GM18951 (cell line): ENCODE data around the gene DOCK4.
"Not testable (repeated sequence)": the region's sequence is repeated elsewhere in the genome, so short reads cannot be mapped to it uniquely, and the experiment has no call there.

Experiments used
- POLR2A ChIP-seq: IDR thresholded peaks from 4 replicates; pipeline ENCODE4 v1.6.1; 2011; ENCODE audit warnings: mild to moderate bottlenecking; ENCODE audit not compliant: insufficient read length, insufficient read depth; ENCODE audit errors: extremely low read depth
- in situ Hi-C: fragments of 300-500 bp; cut with MboI; formaldehyde crosslinking; loops from one replicate; pipeline ENCODE4 v1.12.0; 2022; ENCODE audit warnings: low sequenced_read_pairs, mixed read lengths, inconsistent platforms; ENCODE audit not compliant: unreplicated experiment

Gene DOCK4, protein sequence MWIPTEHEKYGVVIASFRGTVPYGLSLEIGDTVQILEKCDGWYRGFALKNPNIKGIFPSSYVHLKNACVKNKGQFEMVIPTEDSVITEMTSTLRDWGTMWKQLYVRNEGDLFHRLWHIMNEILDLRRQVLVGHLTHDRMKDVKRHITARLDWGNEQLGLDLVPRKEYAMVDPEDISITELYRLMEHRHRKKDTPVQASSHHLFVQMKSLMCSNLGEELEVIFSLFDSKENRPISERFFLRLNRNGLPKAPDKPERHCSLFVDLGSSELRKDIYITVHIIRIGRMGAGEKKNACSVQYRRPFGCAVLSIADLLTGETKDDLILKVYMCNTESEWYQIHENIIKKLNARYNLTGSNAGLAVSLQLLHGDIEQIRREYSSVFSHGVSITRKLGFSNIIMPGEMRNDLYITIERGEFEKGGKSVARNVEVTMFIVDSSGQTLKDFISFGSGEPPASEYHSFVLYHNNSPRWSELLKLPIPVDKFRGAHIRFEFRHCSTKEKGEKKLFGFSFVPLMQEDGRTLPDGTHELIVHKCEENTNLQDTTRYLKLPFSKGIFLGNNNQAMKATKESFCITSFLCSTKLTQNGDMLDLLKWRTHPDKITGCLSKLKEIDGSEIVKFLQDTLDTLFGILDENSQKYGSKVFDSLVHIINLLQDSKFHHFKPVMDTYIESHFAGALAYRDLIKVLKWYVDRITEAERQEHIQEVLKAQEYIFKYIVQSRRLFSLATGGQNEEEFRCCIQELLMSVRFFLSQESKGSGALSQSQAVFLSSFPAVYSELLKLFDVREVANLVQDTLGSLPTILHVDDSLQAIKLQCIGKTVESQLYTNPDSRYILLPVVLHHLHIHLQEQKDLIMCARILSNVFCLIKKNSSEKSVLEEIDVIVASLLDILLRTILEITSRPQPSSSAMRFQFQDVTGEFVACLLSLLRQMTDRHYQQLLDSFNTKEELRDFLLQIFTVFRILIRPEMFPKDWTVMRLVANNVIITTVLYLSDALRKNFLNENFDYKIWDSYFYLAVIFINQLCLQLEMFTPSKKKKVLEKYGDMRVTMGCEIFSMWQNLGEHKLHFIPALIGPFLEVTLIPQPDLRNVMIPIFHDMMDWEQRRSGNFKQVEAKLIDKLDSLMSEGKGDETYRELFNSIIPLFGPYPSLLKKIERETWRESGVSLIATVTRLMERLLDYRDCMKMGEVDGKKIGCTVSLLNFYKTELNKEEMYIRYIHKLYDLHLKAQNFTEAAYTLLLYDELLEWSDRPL (N-terminal part only)

DNA sequence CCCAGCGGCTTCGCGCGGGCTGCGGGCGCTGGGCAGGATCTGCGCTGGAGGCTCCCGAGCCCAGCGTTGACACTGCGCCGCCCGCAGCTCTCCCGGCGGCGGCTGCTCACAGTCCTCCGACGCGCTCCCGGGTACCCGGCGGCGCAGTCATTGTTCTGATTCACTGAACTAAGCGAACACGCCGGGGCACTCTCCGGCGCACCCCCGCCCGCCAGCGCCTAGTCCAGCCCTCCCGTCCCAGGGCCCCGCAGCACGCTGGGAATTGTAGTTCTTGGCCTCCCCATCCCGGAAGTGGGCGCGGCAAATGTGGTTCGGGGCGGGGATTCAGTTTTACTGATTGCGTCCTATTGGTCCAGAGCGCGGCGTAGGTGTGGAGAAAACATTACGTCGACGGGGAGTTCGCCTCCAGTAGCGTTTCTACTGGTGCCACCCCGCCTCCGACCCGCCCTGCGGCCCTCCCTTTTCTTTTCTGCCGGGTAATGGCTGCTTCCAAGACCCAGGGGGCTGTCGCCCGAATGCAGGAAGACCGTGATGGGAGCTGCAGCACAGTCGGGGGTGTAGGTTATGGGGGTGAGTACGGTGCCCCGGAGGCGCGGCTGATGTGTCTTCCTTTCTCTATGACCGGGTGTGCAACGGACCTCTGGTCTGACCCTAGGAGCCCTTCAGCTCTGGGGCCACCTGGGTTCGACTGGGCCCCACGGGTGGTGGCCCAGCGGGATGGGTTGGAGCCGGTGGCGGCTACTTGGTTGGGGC lies at the start of gene DOCK4, which contains the start of gene ZNF277:
Gene DOCK4, minus strand, starts transcription at position 162 of the 753 bp plus-strand sequence. CDS start 261 bp downstream, outside the sequence.
Gene ZNF277, plus strand, starts transcription at position 458 of the 753 bp plus-strand sequence. Its CDS starts 22 bp downstream, at position 480.
- in situ Hi-C loops = no loop called here
- peak; percentile 55 for TF ChIP-seq POLR2A

DNA sequence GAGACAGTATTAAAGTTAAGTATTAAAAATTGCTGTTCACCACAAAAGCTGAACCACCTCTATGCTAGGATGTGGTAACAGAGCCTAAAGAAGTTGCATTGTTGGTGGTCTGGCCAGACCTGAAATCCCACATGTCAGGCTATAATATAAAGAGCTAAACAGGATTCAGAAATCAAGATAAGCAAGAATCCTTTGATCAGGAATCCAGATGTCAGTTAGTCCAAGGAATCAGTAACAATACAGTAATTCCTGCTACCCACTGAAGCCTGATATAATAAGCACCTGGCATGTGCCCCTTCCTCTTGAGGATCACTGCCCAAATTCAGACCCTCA lies 49.2 kb upstream of the DOCK4 start:
- in situ Hi-C loops = no loop called here
- no peak for TF ChIP-seq POLR2A

DNA sequence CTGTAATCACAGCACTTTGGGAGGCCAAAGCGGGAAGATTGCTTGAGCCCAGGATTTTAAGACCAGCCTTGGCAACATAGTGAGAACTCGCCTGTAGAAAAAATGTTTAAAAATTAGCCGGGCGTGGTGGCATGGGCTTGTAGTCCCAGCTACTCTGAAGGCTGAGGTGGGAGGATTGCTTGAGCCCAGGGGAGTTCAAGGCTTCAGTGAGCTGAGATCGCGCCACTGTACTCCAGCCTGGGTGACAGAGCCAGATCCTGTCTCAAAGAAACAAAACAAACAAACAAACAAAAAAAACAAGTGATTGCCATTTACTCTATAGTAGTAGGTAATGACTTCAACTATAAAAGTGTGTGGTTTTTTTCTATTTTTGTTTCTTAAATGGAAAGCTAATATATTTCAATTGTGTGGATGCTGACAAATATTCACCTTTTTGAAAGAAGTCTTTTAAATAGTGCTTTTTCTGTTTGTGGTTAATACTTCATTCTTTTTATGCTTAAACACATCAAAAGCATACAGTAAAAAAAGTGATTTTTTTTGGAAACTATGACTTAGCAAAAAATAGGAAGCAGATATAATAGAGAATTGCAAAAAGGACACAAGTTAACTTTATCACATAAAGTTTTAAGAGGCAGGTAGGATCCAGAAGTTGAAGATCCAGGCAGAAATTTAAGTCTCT lies 48.6 kb upstream of the DOCK4 start:
- in situ Hi-C loops = no loop called here
- no peak for TF ChIP-seq POLR2A

DNA sequence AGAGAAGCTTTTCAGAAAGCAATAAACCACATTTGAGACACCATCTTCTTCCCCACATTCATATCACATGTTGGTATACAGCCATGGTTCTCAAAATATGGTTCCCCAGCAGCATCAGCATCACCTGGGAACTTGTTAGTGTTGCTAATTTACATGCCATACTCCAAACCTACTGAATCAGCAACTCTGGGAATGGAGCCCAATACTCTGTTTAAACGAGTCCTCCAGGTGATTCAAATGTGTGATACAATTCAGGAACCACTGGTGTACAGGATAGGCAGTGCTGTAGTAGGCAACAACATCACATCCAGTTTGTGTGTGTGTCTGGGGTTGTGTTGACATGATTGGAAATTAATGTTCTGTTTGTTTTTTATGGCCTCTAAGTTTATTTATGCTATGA lies 48.0 kb upstream of the DOCK4 start:
- in situ Hi-C loops = no loop called here
- no peak for TF ChIP-seq POLR2A

DNA sequence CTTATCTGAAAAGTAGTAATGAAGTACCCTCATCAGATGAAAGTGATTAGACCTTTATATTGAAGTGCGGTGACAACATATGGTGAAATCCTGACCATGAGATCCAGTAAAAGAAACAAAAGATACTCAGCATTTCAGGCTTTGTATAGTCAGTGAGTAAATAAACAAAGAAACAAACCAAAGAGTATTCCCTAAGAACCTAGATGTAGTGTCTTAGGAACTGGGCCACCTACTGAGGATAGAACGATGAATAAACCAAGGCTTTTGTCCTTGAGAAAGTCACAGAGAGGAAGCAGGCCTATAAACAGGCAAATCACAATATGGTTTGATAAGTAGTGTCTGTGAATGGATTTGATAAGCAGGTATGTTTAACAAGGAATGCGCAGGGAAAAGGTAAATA lies 46.5 kb upstream of the DOCK4 start:
- TF ChIP-seq POLR2A = no peak
- in situ Hi-C loops = no loop called here

DNA sequence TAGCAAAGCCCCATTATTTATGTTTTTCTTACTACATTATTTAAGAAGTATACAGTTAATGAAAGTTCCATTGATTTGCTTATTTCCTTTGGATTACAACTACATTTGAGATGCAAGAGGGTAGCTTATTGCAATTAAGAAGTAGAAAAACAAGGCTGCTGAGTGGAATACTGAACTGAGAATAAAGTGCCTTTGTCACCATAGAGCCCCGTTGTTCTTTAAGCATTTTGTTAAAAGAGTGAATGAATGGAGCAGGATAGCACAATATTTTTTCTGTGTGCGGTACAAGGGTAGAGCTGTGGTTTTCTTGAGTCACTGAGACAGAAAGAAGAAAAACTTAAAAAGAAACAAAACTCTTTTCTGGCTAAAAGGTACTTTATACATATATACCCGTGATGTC lies 45.9 kb upstream of the DOCK4 start:
- TF ChIP-seq POLR2A = no peak
- in situ Hi-C loops = no loop called here

DNA sequence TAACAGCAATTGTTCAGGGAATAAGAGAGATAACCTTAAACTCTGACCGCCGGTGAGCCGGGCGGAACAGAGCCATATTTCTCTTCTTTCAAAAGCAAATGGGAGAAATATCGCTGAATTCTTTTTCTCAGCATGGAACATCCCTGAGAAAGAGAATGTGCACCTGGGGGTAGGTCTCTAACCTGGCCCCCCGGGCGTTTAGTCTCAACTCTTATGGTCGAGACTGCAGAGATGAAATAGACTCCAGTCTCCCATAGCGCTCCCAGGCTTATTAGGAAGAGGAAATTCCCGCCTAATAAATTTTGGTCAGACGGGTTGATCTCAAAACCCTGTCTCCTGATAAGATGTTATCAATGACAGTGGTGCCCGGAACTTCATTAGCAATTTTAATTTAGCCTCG lies 43.8 kb upstream of the DOCK4 start:
- in situ Hi-C loops = not testable (repeated sequence)

DNA sequence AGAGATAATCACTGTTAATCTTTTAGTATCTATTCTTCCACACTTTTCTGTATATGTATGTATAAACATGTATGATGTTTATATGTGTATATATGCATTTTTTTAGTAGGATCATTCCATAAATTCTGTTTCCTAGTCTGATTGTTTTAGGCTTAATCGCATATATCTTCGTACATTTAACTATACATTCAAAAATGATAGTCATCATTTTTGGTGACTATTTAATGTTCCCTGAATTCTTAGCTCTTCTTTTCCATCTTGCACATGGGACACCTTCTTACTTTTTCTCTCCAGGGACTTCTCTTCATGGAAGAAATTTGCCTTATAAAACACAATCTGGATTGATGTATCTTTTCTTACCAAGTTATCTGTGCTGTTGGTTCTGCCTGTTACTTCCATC lies 42.4 kb upstream of the DOCK4 start:
- in situ Hi-C loops = no loop called here
- no peak for TF ChIP-seq POLR2A

DNA sequence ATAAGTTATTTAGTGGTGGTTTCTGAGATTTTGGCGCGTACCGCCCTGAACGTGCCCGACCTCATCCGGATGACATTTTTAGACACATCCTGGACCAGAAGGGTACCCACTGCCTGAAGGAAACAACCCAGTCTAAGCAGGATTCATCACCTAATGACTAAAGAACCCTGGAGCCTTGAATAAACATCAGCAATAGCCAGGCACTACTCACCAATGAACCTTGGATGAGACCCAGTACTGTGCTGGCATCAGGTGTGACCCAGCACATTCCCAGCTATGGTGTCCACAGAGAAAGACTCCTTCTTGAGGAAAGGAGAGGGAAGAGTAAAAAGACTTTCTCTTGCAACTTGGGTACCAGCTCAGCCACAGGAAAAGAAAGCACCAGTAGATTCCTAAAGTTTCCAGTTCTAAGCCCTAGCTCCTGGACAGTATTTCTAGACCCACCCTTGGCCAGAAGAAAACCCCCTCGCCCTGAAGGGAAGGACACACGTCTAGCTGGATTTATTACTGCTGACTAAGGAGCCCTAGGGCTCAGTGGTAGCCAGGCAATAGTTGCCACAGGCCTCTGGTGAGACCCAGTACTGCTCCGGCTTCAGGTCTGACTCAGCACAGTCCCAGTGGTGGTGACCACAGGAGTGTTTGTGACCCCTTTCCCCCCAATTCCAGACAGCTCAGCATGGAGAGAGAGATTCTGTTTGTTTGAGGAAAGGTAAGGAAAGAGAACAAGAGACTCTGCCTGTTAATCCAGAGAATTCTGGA lies 32.8 kb upstream of the DOCK4 start:
- in situ Hi-C loops = no loop called here
- no peak for TF ChIP-seq POLR2A

DNA sequence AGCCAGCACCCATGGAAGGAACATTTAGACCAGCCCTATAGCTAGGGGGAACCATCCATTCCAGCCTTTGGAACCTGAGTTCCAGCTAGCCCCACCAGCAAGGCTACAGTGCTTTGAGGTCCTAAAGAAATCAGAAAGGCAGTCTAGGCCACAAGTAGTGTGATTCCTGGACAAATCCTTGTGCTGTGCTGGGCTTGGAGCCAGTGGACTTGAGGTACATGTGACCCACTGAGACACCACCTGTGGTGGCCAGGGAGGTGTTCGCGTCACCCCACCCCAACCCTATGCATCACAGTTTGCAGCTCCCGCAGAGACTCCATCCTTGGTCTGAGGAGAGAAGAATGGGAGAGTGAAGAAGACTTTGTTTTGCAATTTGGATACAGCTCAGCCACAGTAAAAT lies 32.1 kb upstream of the DOCK4 start:
- TF ChIP-seq POLR2A = no peak
- in situ Hi-C loops = no loop called here

DNA sequence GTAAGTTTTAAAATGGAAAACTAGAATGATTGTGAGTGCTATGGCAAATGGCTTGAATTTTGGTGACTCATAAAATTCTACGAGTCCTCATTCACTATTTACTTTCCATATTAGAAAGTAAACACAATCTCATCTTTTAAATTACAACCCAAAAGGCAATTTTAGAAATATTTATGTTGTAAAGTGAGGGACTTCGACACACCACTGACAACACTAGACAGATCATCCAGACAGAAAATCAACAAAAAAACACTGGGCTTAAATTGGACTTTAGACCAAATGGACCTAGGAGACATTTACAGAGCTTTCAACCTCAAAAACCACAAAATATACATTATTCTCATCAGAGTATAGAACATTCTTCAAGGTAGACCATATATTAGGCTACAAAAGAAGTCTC lies 30.4 kb upstream of the DOCK4 start:
- in situ Hi-C loops = no loop called here
- no peak for TF ChIP-seq POLR2A
